GM23338 (cell line): ENCODE measurements around the gene KRT2.

Source experiments
- CREB1 ChIP-seq: fragments of 250-450 bp; sonication (Bioruptor Pico); IDR thresholded peaks from 2 replicates; pipeline ENCODE4 v1.5.0; 2020; ENCODE audit warnings: low read depth, mild to moderate bottlenecking, moderate library complexity
- CTCF ChIP-seq, 2 experiments: fragments of 200-600 bp in 1 of 2; sonication (generic) in 1 of 2; conservative IDR thresholded peaks; 2 replicates each; pipeline versions ENCODE4 v1.5.1 to v1.6.1; 2016 to 2017; ENCODE audit warnings: antibody characterized with exemption in 2 of 2, low read depth in 2 of 2, mild to moderate bottlenecking in 2 of 2, moderate library complexity in 1 of 2
- ETS1 ChIP-seq: IDR thresholded peaks from 2 replicates; pipeline ENCODE4 v1.6.1; 2016; ENCODE audit warnings: antibody characterized with exemption
- EZH2 ChIP-seq: fragments of 200-600 bp; sonication (generic); IDR thresholded peaks from one replicate; pipeline ENCODE4 v1.8.0; 2017; ENCODE audit warnings: antibody characterized with exemption, mild to moderate bottlenecking, low read depth; ENCODE audit not compliant: unreplicated experiment
- EZH2phosphoT487 ChIP-seq: fragments of 200-600 bp; sonication (generic); IDR thresholded peaks from one replicate; pipeline ENCODE4 v1.8.1; 2018; ENCODE audit warnings: antibody characterized with exemption; ENCODE audit not compliant: unreplicated experiment
- JUNB ChIP-seq: IDR thresholded peaks from one replicate; pipeline ENCODE4 v1.6.1; 2016; ENCODE audit warnings: antibody characterized with exemption; ENCODE audit not compliant: unreplicated experiment
- NANOG ChIP-seq: IDR thresholded peaks from 2 replicates; pipeline ENCODE4 v1.6.1; 2016; ENCODE audit warnings: antibody characterized with exemption, borderline replicate concordance
- POLR2AphosphoS5 ChIP-seq: IDR thresholded peaks from 2 replicates; pipeline ENCODE4 v1.6.1; 2016; ENCODE audit warnings: antibody characterized with exemption, low read depth
- ZNF331 ChIP-seq: fragments of 250-450 bp; sonication (Bioruptor Pico); IDR thresholded peaks from 2 replicates; pipeline ENCODE4 v1.5.0; 2020; ENCODE audit warnings: low read depth, mild to moderate bottlenecking, moderate library complexity
- TF ChIP-seq, protein P1 (sequence below): IDR thresholded peaks from one replicate; pipeline ENCODE4 v1.6.1; 2018; ENCODE audit warnings: antibody characterized with exemption; ENCODE audit not compliant: unreplicated experiment

DNA sequence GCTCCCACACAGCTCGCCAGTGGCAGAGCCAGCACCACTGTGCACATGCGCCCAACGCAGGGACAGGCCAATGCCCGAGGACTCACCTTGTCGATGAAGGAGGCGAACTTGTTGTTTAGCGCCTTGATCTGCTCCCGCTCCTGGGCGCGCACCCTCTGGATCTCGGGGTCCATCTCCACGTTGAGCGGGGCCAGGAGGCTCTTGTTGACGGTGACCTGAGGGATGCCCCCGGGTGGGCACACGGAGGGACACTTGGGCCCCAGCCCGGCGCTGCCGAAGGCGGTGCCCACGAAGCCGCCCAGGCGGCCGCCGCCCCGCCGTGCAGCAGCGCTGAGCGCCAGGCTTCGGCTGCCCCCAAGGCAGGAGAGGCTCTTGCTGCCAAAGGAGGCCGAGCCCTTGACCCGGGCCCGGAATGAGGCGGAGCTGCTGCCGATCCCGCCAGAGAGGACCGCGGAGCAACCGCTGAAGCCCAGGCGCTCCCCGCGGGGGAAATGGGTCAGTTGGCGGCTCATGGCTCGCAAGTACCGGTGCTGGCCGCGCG is 51.0 kb downstream of the KRT2 start, which contains the start of gene KRT72:
- TF ChIP-seq CTCF (conservative IDR thresholded peaks at IDR 0.05; ENCODE audit: low read depth in 2 of 2) (no peak), EZH2phosphoT487 (no peak), EZH2 (no peak), CREB1 (CRISPR knock-in tag) (no peak), POLR2AphosphoS5 (no peak), NANOG (no peak), JUNB (no peak), ETS1 (no peak), ZNF331 (no peak)
- TF ChIP-seq, protein P1, sequence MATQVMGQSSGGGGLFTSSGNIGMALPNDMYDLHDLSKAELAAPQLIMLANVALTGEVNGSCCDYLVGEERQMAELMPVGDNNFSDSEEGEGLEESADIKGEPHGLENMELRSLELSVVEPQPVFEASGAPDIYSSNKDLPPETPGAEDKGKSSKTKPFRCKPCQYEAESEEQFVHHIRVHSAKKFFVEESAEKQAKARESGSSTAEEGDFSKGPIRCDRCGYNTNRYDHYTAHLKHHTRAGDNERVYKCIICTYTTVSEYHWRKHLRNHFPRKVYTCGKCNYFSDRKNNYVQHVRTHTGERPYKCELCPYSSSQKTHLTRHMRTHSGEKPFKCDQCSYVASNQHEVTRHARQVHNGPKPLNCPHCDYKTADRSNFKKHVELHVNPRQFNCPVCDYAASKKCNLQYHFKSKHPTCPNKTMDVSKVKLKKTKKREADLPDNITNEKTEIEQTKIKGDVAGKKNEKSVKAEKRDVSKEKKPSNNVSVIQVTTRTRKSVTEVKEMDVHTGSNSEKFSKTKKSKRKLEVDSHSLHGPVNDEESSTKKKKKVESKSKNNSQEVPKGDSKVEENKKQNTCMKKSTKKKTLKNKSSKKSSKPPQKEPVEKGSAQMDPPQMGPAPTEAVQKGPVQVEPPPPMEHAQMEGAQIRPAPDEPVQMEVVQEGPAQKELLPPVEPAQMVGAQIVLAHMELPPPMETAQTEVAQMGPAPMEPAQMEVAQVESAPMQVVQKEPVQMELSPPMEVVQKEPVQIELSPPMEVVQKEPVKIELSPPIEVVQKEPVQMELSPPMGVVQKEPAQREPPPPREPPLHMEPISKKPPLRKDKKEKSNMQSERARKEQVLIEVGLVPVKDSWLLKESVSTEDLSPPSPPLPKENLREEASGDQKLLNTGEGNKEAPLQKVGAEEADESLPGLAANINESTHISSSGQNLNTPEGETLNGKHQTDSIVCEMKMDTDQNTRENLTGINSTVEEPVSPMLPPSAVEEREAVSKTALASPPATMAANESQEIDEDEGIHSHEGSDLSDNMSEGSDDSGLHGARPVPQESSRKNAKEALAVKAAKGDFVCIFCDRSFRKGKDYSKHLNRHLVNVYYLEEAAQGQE: no peak
